GM10266 (cell line): ENCODE data around the gene GRIPAP1.
"Not testable (repeated sequence)": the region's sequence is repeated elsewhere in the genome, so short reads cannot be mapped to it uniquely, and the experiment has no call there.

ENCODE experiments used
- DNase-seq: peaks from one replicate; pipeline ENCODE4 v3.0.0; 2012; ENCODE audit errors: extremely low spot score
- CTCF ChIP-seq: IDR thresholded peaks from 2 replicates; pipeline ENCODE4 v1.5.1; 2012; ENCODE audit warnings: mild to moderate bottlenecking, low read depth; ENCODE audit not compliant: control insufficient read depth, insufficient read depth; ENCODE audit errors: missing control alignments

Gene GRIPAP1

DNA sequence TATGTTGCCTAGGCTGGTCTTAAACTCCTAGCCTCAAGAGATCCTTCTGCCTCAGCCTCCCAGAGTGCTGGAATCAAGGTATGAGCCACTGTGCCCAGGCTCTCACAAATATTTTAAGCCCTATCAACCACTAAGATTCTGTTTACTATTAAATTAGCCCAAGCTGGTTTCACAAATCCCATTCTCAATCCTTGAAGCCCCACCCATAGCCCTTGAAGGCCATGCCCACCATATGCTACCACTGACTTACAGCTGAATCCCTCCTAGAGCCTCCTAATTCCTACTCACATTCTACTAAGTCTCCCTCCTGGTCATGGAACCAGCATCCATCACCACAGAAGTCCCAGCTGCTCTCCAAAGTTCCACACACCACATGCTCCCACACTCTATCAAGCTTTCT, 9.7 kb downstream of the GRIPAP1 start:
- DNase-seq, result no peak
- TF ChIP-seq CTCF, result no peak

GRCh38 chrX:48989483-48989882, 12.6 kb downstream of the GRIPAP1 start:
- DNase-seq, result no peak
- no peak for TF ChIP-seq CTCF

DNA sequence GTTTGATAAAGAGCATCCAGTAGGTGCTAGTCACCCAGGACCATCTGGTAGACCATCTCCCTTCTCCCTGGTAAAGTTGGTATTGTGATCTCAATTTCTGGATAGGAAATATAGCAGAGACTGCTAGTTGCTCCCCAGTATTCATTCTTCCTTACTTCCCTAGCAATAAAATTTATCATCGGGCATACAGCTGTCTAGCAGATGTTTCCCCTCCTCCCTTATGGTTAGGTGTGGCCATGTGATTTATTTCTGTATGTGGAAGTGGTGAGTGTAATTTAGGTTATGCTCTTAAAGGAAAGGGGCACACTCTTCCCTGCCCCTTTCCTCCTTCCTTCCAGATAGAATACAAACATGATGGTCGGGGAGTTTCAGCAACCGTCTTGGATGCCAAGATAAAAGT, 18.2 kb downstream of the GRIPAP1 start:
- TF ChIP-seq CTCF, result no peak
- DNase-seq, result no peak

- DNase-seq, result no peak
- TF ChIP-seq CTCF, result no peak
These were observed 19.0 kb downstream of the GRIPAP1 start for GRCh38 chrX:48983081-48983480.

GRCh38 chrX:48981178-48981577, 20.9 kb downstream of the GRIPAP1 start:
- no peak for DNase-seq
- TF ChIP-seq CTCF, result no peak

GRCh38 chrX:48980341-48980740, 21.7 kb downstream of the GRIPAP1 start:
- DNase-seq, result not testable (repeated sequence)

GRCh38 chrX:48978226-48978625, 23.8 kb downstream of the GRIPAP1 start:
- no peak for TF ChIP-seq CTCF
- DNase-seq, result no peak

DNA sequence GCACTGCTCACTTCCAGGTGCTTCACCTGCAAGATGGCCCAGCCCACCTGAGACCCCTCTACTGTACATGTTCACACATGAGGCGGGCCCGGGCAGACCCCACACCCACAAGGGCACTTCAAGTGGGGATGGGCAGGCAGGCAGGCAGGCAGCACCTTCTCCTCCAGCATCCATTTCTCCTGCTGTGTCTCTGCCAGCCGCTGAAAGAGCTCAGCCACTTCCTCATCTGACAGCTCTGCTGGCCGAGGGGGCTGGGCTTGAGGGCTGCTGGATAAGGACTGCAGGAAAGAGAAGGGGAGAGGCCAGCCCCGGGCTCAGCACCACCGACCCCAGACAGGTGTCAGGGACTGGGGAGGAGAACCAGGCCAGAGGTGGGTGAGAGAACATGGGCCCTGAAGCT, 26.0 kb downstream of the GRIPAP1 start:
- no peak for TF ChIP-seq CTCF
- no peak for DNase-seq
